PFSK-1 (cell line): ENCODE data around the gene ZNF213.

Experiments
- POLR2AphosphoS5 ChIP-seq: IDR thresholded peaks from 2 replicates; pipeline ENCODE4 v1.6.1; 2012; ENCODE audit warnings: low read depth, mild to moderate bottlenecking, control low read depth, low read length, moderate library complexity
- REST ChIP-seq, 2 experiments: IDR thresholded peaks; 2 replicates each; pipeline versions ENCODE4 v1.6.1 to v1.8.0; 2011 to 2012; ENCODE audit warnings: low read depth in 2 of 2, low read length in 2 of 2, control low read depth in 1 of 2, inconsistent platforms in 1 of 2, mild to moderate bottlenecking in 1 of 2, moderate library complexity in 1 of 2; ENCODE audit not compliant: insufficient read depth in 1 of 2
- SIN3A ChIP-seq: IDR thresholded peaks from 2 replicates; pipeline ENCODE4 v1.6.1; 2012; ENCODE audit warnings: mild to moderate bottlenecking, low read length, moderate library complexity, borderline replicate concordance; ENCODE audit not compliant: insufficient read depth
- TAF1 ChIP-seq: IDR thresholded peaks from 2 replicates; pipeline ENCODE4 v1.6.1; 2012; ENCODE audit warnings: low read length, control low read depth, borderline replicate concordance; ENCODE audit not compliant: insufficient read depth

GRCh38 chr16:3098459-3099394 is 36.1 kb upstream of the ZNF213 start, which contains the start of gene ZSCAN10:
- no peak for TF ChIP-seq SIN3A
- no peak for TF ChIP-seq TAF1
- TF ChIP-seq POLR2AphosphoS5, result no peak
- TF ChIP-seq REST (IDR thresholded peaks at IDR 0.05; ENCODE audit: insufficient read depth in 1 of 2, low read depth in 2 of 2, low read length in 2 of 2), result no peak
